Keratinocyte (primary cell): Measurements from ENCODE around the gene KRTAP10-7. TPM values are rescaled to one million over a fixed set of nuclear protein-coding genes. Genes with fewer than 3 reads are reported as not detected.

ENCODE experiments used
- DNase-seq: peaks from one replicate; pipeline ENCODE4 v3.0.0-alpha.2; 2011; ENCODE audit warnings: low read depth, missing footprints, low spot score
- FAIRE-seq: peaks from 2 replicates; lab custom pipeline; 2011; peaks lifted over from hg19 to GRCh38; lab: Jason Lieb, UNC
- H2AFZ ChIP-seq: 2 replicates; pipeline ENCODE4 v1.6.0; 2012; ENCODE audit warnings: low read length, control low read depth, inconsistent platforms; ENCODE audit not compliant: control insufficient read depth
- H3K27ac ChIP-seq: 2 replicates; pipeline ENCODE4 v1.5.1; 2011; ENCODE audit warnings: low read length; ENCODE audit not compliant: control insufficient read depth, insufficient read depth
- H3K27me3 ChIP-seq: 3 replicates; pipeline ENCODE4 v1.6.0; 2011; ENCODE audit warnings: low read length; ENCODE audit not compliant: control insufficient read depth, insufficient read depth; ENCODE audit errors: extremely low read depth
- H3K36me3 ChIP-seq, 2 experiments: 2 replicates in 1 of 2; 3 replicates in 1 of 2; pipeline ENCODE4 v1.5.1; 2011; ENCODE audit warnings: low read length in 2 of 2, mild to moderate bottlenecking in 1 of 2; ENCODE audit not compliant: control insufficient read depth in 2 of 2, insufficient read depth in 2 of 2; ENCODE audit errors: extremely low read depth in 1 of 2
- H3K4me1 ChIP-seq: 3 replicates; pipeline ENCODE4 v1.5.1; 2011; ENCODE audit warnings: low read length; ENCODE audit not compliant: control insufficient read depth, insufficient read depth; ENCODE audit errors: extremely low read depth
- H3K4me2 ChIP-seq: 3 replicates; pipeline ENCODE4 v1.6.0; 2011; ENCODE audit warnings: low read depth, low read length; ENCODE audit not compliant: control insufficient read depth, insufficient read depth; ENCODE audit errors: extremely low read depth
- H3K4me3 ChIP-seq, 3 experiments: fragments of 200-600 bp in 1 of 3; sonication (generic) in 1 of 3; 2 replicates in 2 of 3; 3 replicates in 1 of 3; pipeline ENCODE4 v1.5.1; 2011 to 2016; ENCODE audit warnings: low read length in 3 of 3, mild to moderate bottlenecking in 3 of 3, control low read depth in 2 of 3, inconsistent platforms in 1 of 3, low read depth in 1 of 3, mixed read lengths in 1 of 3, mixed run types in 1 of 3, moderate library complexity in 1 of 3; ENCODE audit not compliant: control insufficient read depth in 2 of 3, insufficient read depth in 2 of 3; ENCODE audit errors: extremely low read depth in 1 of 3
- H3K79me2 ChIP-seq: 2 replicates; pipeline ENCODE4 v1.6.0; 2012; ENCODE audit warnings: low read length; ENCODE audit not compliant: control insufficient read depth, insufficient read depth
- H3K9ac ChIP-seq: 3 replicates; pipeline ENCODE4 v1.6.0; 2011; ENCODE audit warnings: low read length; ENCODE audit not compliant: control insufficient read depth, insufficient read depth; ENCODE audit errors: extremely low read depth
- H3K9me1 ChIP-seq: 3 replicates; pipeline ENCODE4 v1.6.0; 2011; ENCODE audit warnings: low read length; ENCODE audit not compliant: control insufficient read depth, insufficient read depth; ENCODE audit errors: extremely low read depth
- H3K9me3 ChIP-seq: 2 replicates; pipeline ENCODE4 v1.5.1; 2012; ENCODE audit warnings: low read depth, low read length; ENCODE audit not compliant: control insufficient read depth
- H4K20me1 ChIP-seq: 3 replicates; pipeline ENCODE4 v1.6.0; 2011; ENCODE audit warnings: low read length; ENCODE audit not compliant: control insufficient read depth, insufficient read depth; ENCODE audit errors: extremely low read depth
- CTCF ChIP-seq, 3 experiments: IDR thresholded peaks in 1 of 3; conservative IDR thresholded peaks in 1 of 3; optimal IDR thresholded peaks in 1 of 3; 2 replicates in 2 of 3; 3 replicates in 1 of 3; pipeline versions ENCODE3 to v1.5.1; 2011; ENCODE audit warnings: low read length in 3 of 3, mild to moderate bottlenecking in 3 of 3, moderate library complexity in 2 of 3, control low read depth in 1 of 3, inconsistent platforms in 1 of 3; ENCODE audit not compliant: insufficient read depth in 2 of 3; ENCODE audit errors: extremely low read depth in 1 of 3
- EZH2 ChIP-seq: IDR thresholded peaks from one replicate; pipeline ENCODE4 v1.6.1; 2012; ENCODE audit warnings: inconsistent platforms, mild to moderate bottlenecking, low read length, moderate library complexity
- dilution Hi-C: fragments of 300-500 bp; cut with MboI; formaldehyde crosslinking; loops from one replicate; pipeline ENCODE4 v1.7.0; 2020; ENCODE audit warnings: low sequenced_read_pairs; ENCODE audit not compliant: extremely low pct_ligation_motif_present
- polyA plus RNA-seq, 5 experiments: library from polyadenylated mRNA; depleted of rRNA in 3 of 5; stranded (reverse) in 3 of 5; stranded (forward) in 1 of 5; unstranded in 1 of 5; fragments of >200 nt; gene quantifications; 1 replicate in 1 of 5; 2 replicates in 3 of 5; 3 replicates in 1 of 5; pipeline versions ENCODE4 v1.2.1 to v1.2.3, GENCODE V29; 2011 to 2012; ENCODE audit warnings: missing spikeins in 2 of 5, low read depth in 1 of 5, low replicate concordance in 1 of 5

Gene KRTAP10-7
- polyA plus RNA-seq, 1 donor (not counting 4 experiments of a cell fraction or from before 2014, with no cell fraction given) = not detected

GRCh38 chr21:44639331-44639655 is 38.9 kb downstream of the KRTAP10-7 start:
- Histone ChIP-seq H3K9me1 (no peaks in the 10 kb centered on the region), H4K20me1 (no peaks in the 10 kb centered on the region), H3K27me3 (no peaks in the 10 kb centered on the region), H2AFZ (no peak overlapping the region), H3K79me2 (no peaks in the 10 kb centered on the region), H3K9me3 (no peaks in the 10 kb centered on the region), H3K27ac (no peak overlapping the region), H3K4me2 (no peak overlapping the region), H3K4me3 (no peak overlapping the region), H3K4me1 (no peaks in the 10 kb centered on the region), H3K36me3 (no peaks in the 10 kb centered on the region), H3K9ac (no peak overlapping the region)
- no peak for DNase-seq
- TF ChIP-seq EZH2 (no peak), CTCF (optimal IDR thresholded peaks at IDR 0.05 in 1 of 3, IDR thresholded peaks at IDR 0.05 in 1 of 3, conservative IDR thresholded peaks at IDR 0.05 in 1 of 3; ENCODE audit: extremely low read depth in 1 of 3, insufficient read depth in 2 of 3, low read length in 3 of 3) (no peak)
- dilution Hi-C loops = no loop called here
- no peak for FAIRE-seq

GRCh38 chr21:44640761-44641160 is 40.4 kb downstream of the KRTAP10-7 start:
- TF ChIP-seq EZH2 (no peak), CTCF (optimal IDR thresholded peaks at IDR 0.05 in 1 of 3, IDR thresholded peaks at IDR 0.05 in 1 of 3, conservative IDR thresholded peaks at IDR 0.05 in 1 of 3; ENCODE audit: extremely low read depth in 1 of 3, insufficient read depth in 2 of 3, low read length in 3 of 3) (no peak)
- no peaks in the 10 kb centered on the region for H4K20me1 ChIP-seq
- H3K36me3 ChIP-seq = no peaks in the 10 kb centered on the region
- no peak overlapping the region for H3K9ac ChIP-seq
- dilution Hi-C loops = no loop called here
- no peaks in the 10 kb centered on the region for H3K79me2 ChIP-seq
- H3K27ac ChIP-seq = no peak overlapping the region
- H3K27me3 ChIP-seq = no peaks in the 10 kb centered on the region
- DNase-seq (no peak), FAIRE-seq (no peak)
- H2AFZ ChIP-seq = no peak overlapping the region
- H3K4me1 ChIP-seq = no peaks in the 10 kb centered on the region
- H3K4me2 ChIP-seq = no peak overlapping the region
- no peak overlapping the region for H3K4me3 ChIP-seq
- peaks cover 1% of the 10 kb centered on the region for H3K9me3 ChIP-seq
- no peaks in the 10 kb centered on the region for H3K9me1 ChIP-seq
